Measurements from ENCODE around the gene EPHB3. TPM values are rescaled to one million over a fixed set of nuclear protein-coding genes. Genes with fewer than 3 reads are reported as not detected.

The EPHB3 gene
- total and polyA plus RNA-seq, 2 of the 4 experiments (the other 2 are of a cell fraction) = 0.72 to 2.9 TPM

DNA sequence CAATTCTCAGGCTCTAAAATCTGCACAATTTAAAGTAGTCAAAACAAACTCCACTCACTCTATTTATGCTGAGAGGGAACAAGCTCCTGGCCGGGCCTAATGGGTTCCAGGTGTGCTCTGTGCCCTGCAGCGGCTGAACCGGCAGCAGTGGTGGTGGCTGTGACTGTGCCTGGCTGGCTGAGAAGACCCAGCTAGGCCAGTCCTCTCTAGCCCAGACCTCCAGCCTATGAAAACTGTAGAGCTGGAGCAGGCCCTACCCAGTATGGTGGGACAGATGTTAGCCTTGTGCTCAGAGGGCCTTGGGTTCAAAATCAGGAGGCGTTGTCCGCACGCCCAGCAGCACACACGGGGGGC, 37.0 kb downstream of the EPHB3 start:
- no peak overlapping the region for H4K8ac ChIP-seq (ENCODE audit: low read depth in 2 of 2, low read length in 2 of 2)
- H2AK5ac ChIP-seq (ENCODE audit: low read depth, low read length) = no peak overlapping the region
- TF ChIP-seq FOS (IDR thresholded peaks at IDR 0.05; ENCODE audit: low read depth, low read length) (no peak), USF2 (IDR thresholded peaks at IDR 0.05; ENCODE audit: low read depth, low read length) (no peak), CEBPB (IDR thresholded peaks at IDR 0.05; ENCODE audit: low read depth, low read length) (no peak), RFX5 (IDR thresholded peaks at IDR 0.05; ENCODE audit: low read depth, low read length) (no peak), CHD1 (IDR thresholded peaks at IDR 0.05; ENCODE audit: low read depth, low read length) (no peak), RCOR1 (IDR thresholded peaks at IDR 0.05; ENCODE audit: insufficient replicate concordance, low read length) (no peak), POLR2A (IDR thresholded peaks at IDR 0.05; ENCODE audit: low read depth, low read length) (no peak), SMC3 (IDR thresholded peaks at IDR 0.05; ENCODE audit: low read depth, low read length) (no peak)
- TF ChIP-seq, protein P1, sequence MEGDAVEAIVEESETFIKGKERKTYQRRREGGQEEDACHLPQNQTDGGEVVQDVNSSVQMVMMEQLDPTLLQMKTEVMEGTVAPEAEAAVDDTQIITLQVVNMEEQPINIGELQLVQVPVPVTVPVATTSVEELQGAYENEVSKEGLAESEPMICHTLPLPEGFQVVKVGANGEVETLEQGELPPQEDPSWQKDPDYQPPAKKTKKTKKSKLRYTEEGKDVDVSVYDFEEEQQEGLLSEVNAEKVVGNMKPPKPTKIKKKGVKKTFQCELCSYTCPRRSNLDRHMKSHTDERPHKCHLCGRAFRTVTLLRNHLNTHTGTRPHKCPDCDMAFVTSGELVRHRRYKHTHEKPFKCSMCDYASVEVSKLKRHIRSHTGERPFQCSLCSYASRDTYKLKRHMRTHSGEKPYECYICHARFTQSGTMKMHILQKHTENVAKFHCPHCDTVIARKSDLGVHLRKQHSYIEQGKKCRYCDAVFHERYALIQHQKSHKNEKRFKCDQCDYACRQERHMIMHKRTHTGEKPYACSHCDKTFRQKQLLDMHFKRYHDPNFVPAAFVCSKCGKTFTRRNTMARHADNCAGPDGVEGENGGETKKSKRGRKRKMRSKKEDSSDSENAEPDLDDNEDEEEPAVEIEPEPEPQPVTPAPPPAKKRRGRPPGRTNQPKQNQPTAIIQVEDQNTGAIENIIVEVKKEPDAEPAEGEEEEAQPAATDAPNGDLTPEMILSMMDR (conservative IDR thresholded peaks at IDR 0.05; ENCODE audit: low read depth, low read length) = no peak
- no peak overlapping the region for H2BK15ac ChIP-seq (ENCODE audit: low read depth, low read length)
- H3K14ac ChIP-seq (replicated peaks; ENCODE audit: low read depth, low read length) = no peak overlapping the region
- in situ Hi-C loops (cut with MboI; ENCODE audit: low sequenced_read_pairs) (no loop called here), dilution Hi-C loops (cut with HindIII; ENCODE audit: low sequenced_read_pairs, unreplicated experiment) (no loop called here), intact Hi-C loops (cut with micrococcal nuclease) (no loop called here)
- 60% methylated on average over 2 of the region's 7 CpGs; no CpG with 5 or more reads in 1 of the 2 experiments for WGBS, 2 experiments (ENCODE audit: extremely low coverage in 2 of 2, insufficient read length in 1 of 2)
- H3K4me3 ChIP-seq (ENCODE audit: insufficient read depth, low read depth, low read length) = no peak overlapping the region
- H3K4ac ChIP-seq (ENCODE audit: low read depth, low read length) = no peak overlapping the region
- BruUV-seq (replicated peaks) = no TSS peak
- no peak overlapping the region for H4K91ac ChIP-seq (ENCODE audit: insufficient read depth, low read depth, low read length)
- no peak overlapping the region for H2AFZ ChIP-seq (replicated peaks; ENCODE audit: low read length, poor library complexity)
- DNase-seq (no peak), ATAC-seq (ENCODE audit: low read depth) (no peak)
- H4K20me1 ChIP-seq (ENCODE audit: insufficient read depth, low read length) = no peaks in the 10 kb centered on the region
- H4K5ac ChIP-seq (ENCODE audit: low read depth, low read length) = no peak overlapping the region
- no peak overlapping the region for H3K23ac ChIP-seq (ENCODE audit: low read depth, low read length)
- peaks cover under 1% of the 10 kb centered on the region; the same call in 1 of the 2 replicates for H3K9me3 ChIP-seq (ENCODE audit: control insufficient read depth, insufficient read depth, low read length)
- H2BK20ac ChIP-seq (ENCODE audit: low read depth, low read length) = no peak overlapping the region
- POLR2A ChIA-PET (ENCODE audit: unreplicated experiment) = no interaction called here
- H3K56ac ChIP-seq (ENCODE audit: extremely low read depth, insufficient read depth, low read length) = no peak overlapping the region
- peaks cover under 1% of the 10 kb centered on the region; the same call in 1 of the 2 replicates for H3K4me1 ChIP-seq (ENCODE audit: control insufficient read depth, insufficient read depth, low read length)
- H3K36me3 ChIP-seq (ENCODE audit: control insufficient read depth, insufficient read depth, low read length) = no peaks in the 10 kb centered on the region
- no peak overlapping the region for H2AK9ac ChIP-seq (replicated peaks; ENCODE audit: low read depth, low read length, poor library complexity)
- CTCF ChIA-PET = no interaction called here
- no peak overlapping the region for H3K18ac ChIP-seq (ENCODE audit: low read depth, low read length)
- H3K27me3 ChIP-seq (ENCODE audit: control insufficient read depth, insufficient read depth, low read length) = peaks cover 29% of the 10 kb centered on the region
- H2BK5ac ChIP-seq (ENCODE audit: low read depth, low read length, poor library complexity, severe bottlenecking) = no peak overlapping the region
- no peak overlapping the region for H3K9ac ChIP-seq (ENCODE audit: low read depth, low read length)
- H3K9me1 ChIP-seq (ENCODE audit: insufficient read depth, low read length) = no peaks in the 10 kb centered on the region
- no peak overlapping the region for H2BK120ac ChIP-seq (ENCODE audit: low read depth, low read length)
- H3K4me2 ChIP-seq (ENCODE audit: low read depth, low read length) = no peak overlapping the region
- H3K27ac ChIP-seq (ENCODE audit: insufficient read depth, low read length) = no peak overlapping the region
- no peaks in the 10 kb centered on the region for H3K79me1 ChIP-seq (ENCODE audit: low read depth in 1 of 2, low read length in 2 of 2)
